HG03432 (cell line): ENCODE measurements around the gene TMEM151A.
A peak's percentile ranks its signal among the peaks of the same experiment; 100 is the strongest.
"Not testable (repeated sequence)": the region's sequence is repeated elsewhere in the genome, so short reads cannot be mapped to it uniquely, and the experiment has no call there.

Source experiments
- ATAC-seq: cut with Tn5 transposase; IDR thresholded peaks from one replicate; pipeline ENCODE4 v1.9.1; 2021; ENCODE audit warnings: mild to moderate bottlenecking, moderate library complexity; ENCODE audit not compliant: unreplicated experiment

Gene TMEM151A

GRCh38 chr11:66320289-66320688, 28.6 kb downstream of the TMEM151A start:
- not testable (repeated sequence) for ATAC-seq

- ATAC-seq, result not testable (repeated sequence)
Observed at GRCh38 chr11:66320748-66321147, 29.1 kb downstream of the TMEM151A start.

GRCh38 chr11:66321606-66322005, 29.9 kb downstream of the TMEM151A start:
- ATAC-seq, result no peak

GRCh38 chr11:66322732-66323427, 31.2 kb downstream of the TMEM151A start:
- no peak for ATAC-seq

- no peak for ATAC-seq
Observed at GRCh38 chr11:66323684-66324083, 32.0 kb downstream of the TMEM151A start.

- ATAC-seq, result no peak
Observed at GRCh38 chr11:66324664-66325063, 33.0 kb downstream of the TMEM151A start.

- no peak for ATAC-seq
Observed at GRCh38 chr11:66325263-66325671, 33.6 kb downstream of the TMEM151A start.

GRCh38 chr11:66326261-66327111, 34.8 kb downstream of the TMEM151A start:
- ATAC-seq, result no peak

GRCh38 chr11:66327171-66328030, 35.7 kb downstream of the TMEM151A start:
- ATAC-seq, result no peak

- no peak for ATAC-seq
Observed at GRCh38 chr11:66328031-66328301, 36.3 kb downstream of the TMEM151A start.

- ATAC-seq, result peak; percentile 70
Observed at GRCh38 chr11:66328302-66329144, 36.8 kb downstream of the TMEM151A start.

- ATAC-seq, result no peak
Observed at GRCh38 chr11:66329165-66329673, 37.5 kb downstream of the TMEM151A start.

GRCh38 chr11:66330931-66331330, 39.2 kb downstream of the TMEM151A start:
- no peak for ATAC-seq

GRCh38 chr11:66331542-66332370, 40.1 kb downstream of the TMEM151A start:
- ATAC-seq, result no peak

- ATAC-seq, result no peak
Observed at GRCh38 chr11:66332371-66333219, 40.9 kb downstream of the TMEM151A start.

- no peak for ATAC-seq
Observed at GRCh38 chr11:66333220-66333877, 41.7 kb downstream of the TMEM151A start.

GRCh38 chr11:66333896-66334604, 42.4 kb downstream of the TMEM151A start:
- ATAC-seq, result no peak
